ENCODE results near the gene MED27.

MED27 gene

GRCh38 chr9:131963072-131964030, 116.3 kb downstream of the MED27 start:
- DNase-seq (ENCODE audit: low read depth, low spot score), result no peak
- Histone ChIP-seq H3K9ac (ENCODE audit: insufficient read length, low read depth) (no peak overlapping the region), H3K4me3 (ENCODE audit: insufficient read length, low read depth) (no peak overlapping the region), H3K27me3 (ENCODE audit: insufficient read depth, insufficient read length) (no peaks in the 10 kb centered on the region), H3K36me3 (ENCODE audit: insufficient read depth, insufficient read length, low read length) (peaks cover 8% of the 10 kb centered on the region), H3K4me1 (ENCODE audit: insufficient read depth, insufficient read length) (peaks cover 3% of the 10 kb centered on the region), H3K9me3 (ENCODE audit: insufficient read depth, low read length) (no peaks in the 10 kb centered on the region)
- TF ChIP-seq SUZ12 (IDR thresholded peaks at IDR 0.05; ENCODE audit: extremely low read depth, insufficient read depth, insufficient read length) (no peak), YY1 (IDR thresholded peaks at IDR 0.05; ENCODE audit: insufficient read depth, insufficient read length) (no peak), ZNF274 (IDR thresholded peaks at IDR 0.05; ENCODE audit: low read depth, low read length) (no peak)

GRCh38 chr9:131961496-131961880, 118.2 kb downstream of the MED27 start:
- H3K27me3 ChIP-seq (ENCODE audit: insufficient read depth, insufficient read length), result no peaks in the 10 kb centered on the region
- H3K36me3 ChIP-seq (ENCODE audit: insufficient read depth, insufficient read length, low read length), result peaks cover 8% of the 10 kb centered on the region
- DNase-seq (ENCODE audit: low read depth, low spot score), result no peak
- TF ChIP-seq SUZ12 (IDR thresholded peaks at IDR 0.05; ENCODE audit: extremely low read depth, insufficient read depth, insufficient read length) (no peak), ZNF274 (IDR thresholded peaks at IDR 0.05; ENCODE audit: low read depth, low read length) (no peak), YY1 (IDR thresholded peaks at IDR 0.05; ENCODE audit: insufficient read depth, insufficient read length) (no peak)
- H3K4me1 ChIP-seq (ENCODE audit: insufficient read depth, insufficient read length), result peaks cover 3% of the 10 kb centered on the region
- no peak overlapping the region for H3K4me3 ChIP-seq (ENCODE audit: insufficient read length, low read depth)
- no peak overlapping the region for H3K9ac ChIP-seq (ENCODE audit: insufficient read length, low read depth)
- no peaks in the 10 kb centered on the region for H3K9me3 ChIP-seq (ENCODE audit: insufficient read depth, low read length)

DNA sequence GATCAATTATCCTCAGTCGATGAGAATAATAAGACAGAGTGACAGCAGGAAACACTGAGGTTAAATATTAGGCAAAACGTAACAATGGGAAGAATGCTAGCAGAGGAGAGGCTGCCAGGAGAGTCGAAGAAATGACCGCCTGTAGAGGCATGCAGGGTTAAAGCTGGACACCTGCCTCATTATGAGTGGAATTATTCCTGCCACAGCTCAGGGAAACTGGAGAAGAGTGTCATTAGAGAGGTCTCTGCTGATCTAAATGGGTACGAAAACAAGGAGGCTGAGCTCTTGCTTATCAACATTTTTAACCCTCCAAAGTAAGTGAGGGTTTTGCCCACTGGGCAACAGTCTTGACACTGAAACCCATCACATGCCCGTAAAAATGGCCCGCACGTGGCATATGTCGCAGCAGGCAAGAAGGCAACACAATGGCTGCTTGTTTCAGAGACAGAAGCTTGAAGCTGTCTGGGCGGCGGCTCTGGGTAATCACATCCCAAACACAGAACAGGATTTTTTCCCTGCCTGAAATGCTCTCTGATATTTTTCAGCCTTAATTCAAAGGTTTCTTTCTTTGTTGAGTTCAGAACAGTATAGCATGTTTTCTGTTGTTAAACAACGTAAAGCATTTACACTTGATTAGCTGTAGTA, 118.7 kb downstream of the MED27 start:
- no peak for TF ChIP-seq SUZ12 (IDR thresholded peaks at IDR 0.05; ENCODE audit: extremely low read depth, insufficient read depth, insufficient read length)
- Histone ChIP-seq H3K9ac (ENCODE audit: insufficient read length, low read depth) (no peak overlapping the region), H3K36me3 (ENCODE audit: insufficient read depth, insufficient read length, low read length) (peaks cover 10% of the 10 kb centered on the region), H3K4me3 (ENCODE audit: insufficient read length, low read depth) (no peak overlapping the region), H3K4me1 (ENCODE audit: insufficient read depth, insufficient read length) (peaks cover 3% of the 10 kb centered on the region), H3K27me3 (ENCODE audit: insufficient read depth, insufficient read length) (no peaks in the 10 kb centered on the region), H3K9me3 (ENCODE audit: insufficient read depth, low read length) (no peaks in the 10 kb centered on the region)
- DNase-seq (ENCODE audit: low read depth, low spot score), result no peak

GRCh38 chr9:131960311-131960710, 119.4 kb downstream of the MED27 start:
- Histone ChIP-seq H3K4me3 (ENCODE audit: insufficient read length, low read depth) (no peak overlapping the region), H3K4me1 (ENCODE audit: insufficient read depth, insufficient read length) (peaks cover 3% of the 10 kb centered on the region), H3K27me3 (ENCODE audit: insufficient read depth, insufficient read length) (no peaks in the 10 kb centered on the region), H3K36me3 (ENCODE audit: insufficient read depth, insufficient read length, low read length) (peaks cover 10% of the 10 kb centered on the region), H3K9ac (ENCODE audit: insufficient read length, low read depth) (no peak overlapping the region), H3K9me3 (ENCODE audit: insufficient read depth, low read length) (no peaks in the 10 kb centered on the region)
- DNase-seq (ENCODE audit: low read depth, low spot score), result no peak
- no peak for TF ChIP-seq YY1 (IDR thresholded peaks at IDR 0.05; ENCODE audit: insufficient read depth, insufficient read length)
- no peak for TF ChIP-seq ZNF274 (IDR thresholded peaks at IDR 0.05; ENCODE audit: low read depth, low read length)
- no peak for TF ChIP-seq SUZ12 (IDR thresholded peaks at IDR 0.05; ENCODE audit: extremely low read depth, insufficient read depth, insufficient read length)

GRCh38 chr9:131959887-131960286, 119.8 kb downstream of the MED27 start:
- peaks cover 10% of the 10 kb centered on the region for H3K36me3 ChIP-seq (ENCODE audit: insufficient read depth, insufficient read length, low read length)
- H3K9ac ChIP-seq (ENCODE audit: insufficient read length, low read depth), result no peak overlapping the region
- H3K9me3 ChIP-seq (ENCODE audit: insufficient read depth, low read length), result no peaks in the 10 kb centered on the region
- TF ChIP-seq YY1 (IDR thresholded peaks at IDR 0.05; ENCODE audit: insufficient read depth, insufficient read length), result no peak
- TF ChIP-seq ZNF274 (IDR thresholded peaks at IDR 0.05; ENCODE audit: low read depth, low read length), result no peak
- no peak for TF ChIP-seq SUZ12 (IDR thresholded peaks at IDR 0.05; ENCODE audit: extremely low read depth, insufficient read depth, insufficient read length)
- no peak for DNase-seq (ENCODE audit: low read depth, low spot score)
- H3K4me1 ChIP-seq (ENCODE audit: insufficient read depth, insufficient read length), result peaks cover 3% of the 10 kb centered on the region
- H3K4me3 ChIP-seq (ENCODE audit: insufficient read length, low read depth), result no peak overlapping the region
- H3K27me3 ChIP-seq (ENCODE audit: insufficient read depth, insufficient read length), result no peaks in the 10 kb centered on the region

DNA sequence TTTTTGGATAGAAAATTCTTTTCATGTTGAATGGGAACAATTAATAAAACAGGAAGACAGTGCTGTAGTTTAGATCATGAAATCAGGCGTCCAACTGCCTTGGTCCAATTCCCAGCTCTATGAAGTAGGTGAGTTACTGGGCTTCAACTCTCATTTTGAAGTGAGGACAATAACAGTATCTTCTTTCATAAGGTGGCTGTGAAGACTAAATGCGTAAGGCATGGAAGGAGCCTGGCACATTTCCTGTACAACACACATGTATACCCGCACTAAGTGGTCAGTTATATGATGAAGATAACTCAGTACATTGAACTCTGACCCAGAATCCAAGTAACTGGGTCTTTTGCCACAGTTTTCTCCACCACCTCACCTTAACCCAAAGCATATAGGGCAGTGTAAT, 120.6 kb downstream of the MED27 start:
- peaks cover 3% of the 10 kb centered on the region for H3K4me1 ChIP-seq (ENCODE audit: insufficient read depth, insufficient read length)
- peaks cover 10% of the 10 kb centered on the region for H3K36me3 ChIP-seq (ENCODE audit: insufficient read depth, insufficient read length, low read length)
- no peak for TF ChIP-seq SUZ12 (IDR thresholded peaks at IDR 0.05; ENCODE audit: extremely low read depth, insufficient read depth, insufficient read length)
- no peak for TF ChIP-seq ZNF274 (IDR thresholded peaks at IDR 0.05; ENCODE audit: low read depth, low read length)
- TF ChIP-seq YY1 (IDR thresholded peaks at IDR 0.05; ENCODE audit: insufficient read depth, insufficient read length), result no peak
- no peaks in the 10 kb centered on the region for H3K9me3 ChIP-seq (ENCODE audit: insufficient read depth, low read length)
- H3K4me3 ChIP-seq (ENCODE audit: insufficient read length, low read depth), result no peak overlapping the region
- H3K9ac ChIP-seq (ENCODE audit: insufficient read length, low read depth), result no peak overlapping the region
- no peak for DNase-seq (ENCODE audit: low read depth, low spot score)
- no peaks in the 10 kb centered on the region for H3K27me3 ChIP-seq (ENCODE audit: insufficient read depth, insufficient read length)

GRCh38 chr9:131954299-131954698, 125.4 kb downstream of the MED27 start:
- no peak overlapping the region for H3K9ac ChIP-seq (ENCODE audit: insufficient read length, low read depth)
- H3K36me3 ChIP-seq (ENCODE audit: insufficient read depth, insufficient read length, low read length), result peaks cover 10% of the 10 kb centered on the region
- peaks cover 4% of the 10 kb centered on the region for H3K4me1 ChIP-seq (ENCODE audit: insufficient read depth, insufficient read length)
- no peak for DNase-seq (ENCODE audit: low read depth, low spot score)
- H3K4me3 ChIP-seq (ENCODE audit: insufficient read length, low read depth), result no peak overlapping the region
- 0 out of 2 replicates have a peak, but pooled peaks cover 3% of the 10 kb centered on the region for H3K9me3 ChIP-seq (ENCODE audit: insufficient read depth, low read length)
- H3K27me3 ChIP-seq (ENCODE audit: insufficient read depth, insufficient read length), result no peaks in the 10 kb centered on the region
- TF ChIP-seq ZNF274 (IDR thresholded peaks at IDR 0.05; ENCODE audit: low read depth, low read length) (no peak), YY1 (IDR thresholded peaks at IDR 0.05; ENCODE audit: insufficient read depth, insufficient read length) (no peak)

All from NT2/D1 (cell line).